Adrenal gland (tissue), 12 donors: ENCODE measurements around the gene WFDC12. TPM values are rescaled to one million over a fixed set of nuclear protein-coding genes. Genes with fewer than 3 reads are reported as not detected.
A peak's percentile ranks its signal among the peaks of the same experiment; 100 is the strongest.

ENCODE experiments used
- DNase-seq, 7 donors: peaks; one replicate each; pipeline ENCODE4 v3.0.0-alpha.2; 2019 to 2020
- H3K27ac ChIP-seq, 5 donors: fragments of 200-600 bp; sonication (generic) in 4 of 5; 1 replicate in 3 of 5; 2 replicates in 2 of 5; pipeline versions ENCODE4 v1.5.1 to v1.8.0; 2016 to 2020; ENCODE audit warnings: mild to moderate bottlenecking in 1 of 5
- H3K27me3 ChIP-seq: fragments of 200-600 bp; 2 replicates; pipeline ENCODE4 v1.8.0; 2021
- H3K36me3 ChIP-seq, 2 donors: fragments of 200-600 bp; replicated peaks in 1 of 2; 1 replicate in 1 of 2; 2 replicates in 1 of 2; pipeline versions ENCODE4 v1.5.1 to v1.8.0; 2018 to 2022
- H3K4me1 ChIP-seq, 2 donors: fragments of 200-600 bp; replicated peaks in 1 of 2; 1 replicate in 1 of 2; 2 replicates in 1 of 2; pipeline versions ENCODE4 v1.5.1 to v1.8.0; 2018 to 2021
- H3K4me3 ChIP-seq, 4 donors: fragments of 200-600 bp; sonication (generic) in 3 of 4; one replicate each; pipeline ENCODE4 v1.5.1; 2016 to 2018
- H3K9me3 ChIP-seq, 3 donors: fragments of 200-600 bp; sonication (generic) in 1 of 3; replicated peaks in 1 of 3; 1 replicate in 2 of 3; 2 replicates in 1 of 3; pipeline versions ENCODE4 v1.5.1 to v1.8.0; 2016 to 2021
- POLR2A ChIP-seq, 2 donors: fragments of 450-650 bp; IDR thresholded peaks; one replicate each; pipeline ENCODE4 v1.6.1; 2017; ENCODE audit warnings: antibody characterized with exemption in 2 of 2, mild to moderate bottlenecking in 2 of 2, moderate library complexity in 1 of 2
- WGBS, 4 donors: extraction: QIAGEN DNeasy Blood & Tissue Kit in 2 of 4; methylation state at CpG; one replicate each; pipeline versions ENCODE4 v1.1.5 to v1.1.7; 2013 to 2017; 5-methylcytosine and 5-hydroxymethylcytosine counted together
- intact Hi-C, 2 donors: fragments of 100-400 bp; cut with DNase I; formaldehyde crosslinking; loops; one replicate each; pipeline versions ENCODE4 v1.14.1 to v1.15.0; 2022 to 2023
- polyA plus RNA-seq, 3 donors: library from polyadenylated mRNA; stranded (reverse); fragments of 200-250 nt in 2 of 3; fragments of 350-450 nt in 1 of 3; fragmentation: Illumina TruSeq in 1 of 3; extraction: RNeasy Lipid Tissue Mini Kit (QIAGEN cat#74804) in 1 of 3; gene quantifications; one replicate each; pipeline ENCODE4 v1.2.3, GENCODE V29; 2013 to 2014
- total RNA-seq, 9 donors: library from RNA; depleted of rRNA in 4 of 9; stranded (reverse); fragments of >200 nt in 4 of 9; fragments of 120-200 nt in 1 of 9; fragmentation: NEBNext Ultra II Directional in 1 of 9; extraction: Animal tissue kit (Norgen Biotek cat#: 25700) in 1 of 9; gene quantifications; one replicate each; pipeline versions ENCODE4 v1.1.0 to v1.2.4, GENCODE V29; 2013 to 2023
- TF ChIP-seq, protein P1 (sequence below), 6 experiments: fragments of 450-650 bp in 4 of 6; fragments of 200-600 bp in 2 of 6; sonication (generic) in 1 of 6; IDR thresholded peaks; 1 replicate in 5 of 6; 2 replicates in 1 of 6; pipeline versions ENCODE4 v1.5.1 to v1.8.0; 2016 to 2021; ENCODE audit warnings: antibody characterized with exemption in 6 of 6, mild to moderate bottlenecking in 2 of 6, moderate library complexity in 1 of 6
- donor health status: healthy with polysubstance abuse.
- donor health status: Bipolar disorder and iron deficiency.
- donor health status: DM: yes; HTN: yes; CAD: no.
- donor health status: DM: no; HTN: no; CAD: no.
- donor health status: DM: no; HTN: no; CAD: no.
- donor health status: DM: yes; HTN: yes; CAD: no.

The WFDC12 gene
- total and polyA plus RNA-seq, 12 donors: not detected

- Histone ChIP-seq H3K27ac (no peak overlapping the region), H3K27me3 (peaks cover 8% of the 10 kb centered on the region), H3K4me3 (no peak overlapping the region), H3K9me3 (no peaks in the 10 kb centered on the region), H3K4me1 (no peaks in the 10 kb centered on the region), H3K36me3 (no peaks in the 10 kb centered on the region)
- intact Hi-C loops: loop anchor here in 1 of 2 donors (10.0 kb wide), 1 partner anchor 105 kb away; no protein-coding TSS in a partner anchor
- no peak for TF ChIP-seq POLR2A (IDR thresholded peaks at IDR 0.05)
- TF ChIP-seq, protein P1, sequence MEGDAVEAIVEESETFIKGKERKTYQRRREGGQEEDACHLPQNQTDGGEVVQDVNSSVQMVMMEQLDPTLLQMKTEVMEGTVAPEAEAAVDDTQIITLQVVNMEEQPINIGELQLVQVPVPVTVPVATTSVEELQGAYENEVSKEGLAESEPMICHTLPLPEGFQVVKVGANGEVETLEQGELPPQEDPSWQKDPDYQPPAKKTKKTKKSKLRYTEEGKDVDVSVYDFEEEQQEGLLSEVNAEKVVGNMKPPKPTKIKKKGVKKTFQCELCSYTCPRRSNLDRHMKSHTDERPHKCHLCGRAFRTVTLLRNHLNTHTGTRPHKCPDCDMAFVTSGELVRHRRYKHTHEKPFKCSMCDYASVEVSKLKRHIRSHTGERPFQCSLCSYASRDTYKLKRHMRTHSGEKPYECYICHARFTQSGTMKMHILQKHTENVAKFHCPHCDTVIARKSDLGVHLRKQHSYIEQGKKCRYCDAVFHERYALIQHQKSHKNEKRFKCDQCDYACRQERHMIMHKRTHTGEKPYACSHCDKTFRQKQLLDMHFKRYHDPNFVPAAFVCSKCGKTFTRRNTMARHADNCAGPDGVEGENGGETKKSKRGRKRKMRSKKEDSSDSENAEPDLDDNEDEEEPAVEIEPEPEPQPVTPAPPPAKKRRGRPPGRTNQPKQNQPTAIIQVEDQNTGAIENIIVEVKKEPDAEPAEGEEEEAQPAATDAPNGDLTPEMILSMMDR (IDR thresholded peaks at IDR 0.05): no peak
- WGBS, 4 donors: 75 to 83% (median 79%) methylated on average over 2 of the region's 2 CpGs
- no peak for DNase-seq
These were observed 4.6 kb downstream of the WFDC12 start for GRCh38 chr20:45119556-45120266.

GRCh38 chr20:45118028-45118427 lies 6.2 kb downstream of the WFDC12 start:
- no peak overlapping the region for H3K27ac ChIP-seq
- H3K4me3 ChIP-seq: no peak overlapping the region
- no peaks in the 10 kb centered on the region for H3K9me3 ChIP-seq
- no peaks in the 10 kb centered on the region for H3K36me3 ChIP-seq
- WGBS, 4 donors: 76 to 89% (median 84%) methylated on average over 2 of the region's 2 CpGs
- H3K4me1 ChIP-seq: no peaks in the 10 kb centered on the region
- H3K27me3 ChIP-seq: peaks cover 8% of the 10 kb centered on the region
- DNase-seq: no peak
- TF ChIP-seq, protein P1 (IDR thresholded peaks at IDR 0.05): no peak
- TF ChIP-seq POLR2A (IDR thresholded peaks at IDR 0.05): no peak
- intact Hi-C loops: loop anchor here in 1 of 2 donors (10.0 kb wide), 1 partner anchor 103 kb away; no protein-coding TSS in a partner anchor

DNA sequence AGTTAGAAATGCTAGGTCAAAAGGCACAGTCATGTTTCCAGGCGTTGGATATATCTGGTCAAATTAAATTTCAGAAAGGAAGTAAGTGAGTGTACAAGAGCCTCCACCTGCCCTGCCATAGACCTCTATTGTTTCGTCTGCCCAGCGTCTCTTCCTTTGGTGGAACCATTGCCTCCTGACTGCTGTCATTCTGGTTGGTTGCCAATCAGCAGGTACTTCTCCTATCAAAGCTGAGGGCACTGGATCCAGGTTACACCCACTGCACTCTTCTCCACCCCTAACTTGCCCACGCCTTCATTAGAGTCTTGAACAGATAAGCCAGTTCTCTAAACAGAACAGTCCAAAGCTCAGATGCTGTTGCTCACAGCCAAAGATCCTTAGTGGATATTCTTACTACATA lies 6.7 kb downstream of the WFDC12 start:
- H3K4me3 ChIP-seq: no peak overlapping the region
- intact Hi-C loops: loop anchor here in 1 of 2 donors (10.0 kb wide), 1 partner anchor 103 kb away; no protein-coding TSS in a partner anchor
- H3K9me3 ChIP-seq: no peaks in the 10 kb centered on the region
- DNase-seq: peak in 1 of 7 donors; percentile 13
- H3K27me3 ChIP-seq: peaks cover 8% of the 10 kb centered on the region
- no peaks in the 10 kb centered on the region for H3K4me1 ChIP-seq
- no peak overlapping the region for H3K27ac ChIP-seq
- WGBS, 4 donors: 70 to 83% (median 76%) methylated on average over 4 of the region's 4 CpGs
- TF ChIP-seq POLR2A (IDR thresholded peaks at IDR 0.05): no peak
- TF ChIP-seq, protein P1 (IDR thresholded peaks at IDR 0.05): no peak
- no peaks in the 10 kb centered on the region for H3K36me3 ChIP-seq

- WGBS, 4 donors: 66 to 84% (median 76%) methylated on average over 4 of the region's 4 CpGs
- no peaks in the 10 kb centered on the region for H3K36me3 ChIP-seq
- intact Hi-C loops: loop anchor here in 1 of 2 donors (10.0 kb wide), 1 partner anchor 101 kb away; no protein-coding TSS in a partner anchor
- peaks cover 12% of the 10 kb centered on the region for H3K27me3 ChIP-seq
- no peak overlapping the region for H3K4me3 ChIP-seq
- no peak for DNase-seq
- H3K9me3 ChIP-seq: no peaks in the 10 kb centered on the region
- no peaks in the 10 kb centered on the region for H3K4me1 ChIP-seq
- TF ChIP-seq POLR2A (IDR thresholded peaks at IDR 0.05): no peak
- TF ChIP-seq, protein P1 (IDR thresholded peaks at IDR 0.05): no peak
- H3K27ac ChIP-seq: no peak overlapping the region
These were observed 8.4 kb downstream of the WFDC12 start for GRCh38 chr20:45115829-45116228.
